Measurements from ENCODE around the gene OCA2. TPM values are rescaled to one million over a fixed set of nuclear protein-coding genes. Genes with fewer than 3 reads are reported as not detected.

Gene OCA2
- polyA plus RNA-seq, 3 donors, result not detected

- no peak overlapping the region for H3K27ac Mint-ChIP-seq
These were observed 6.2 kb upstream of the OCA2 start for GRCh38 chr15:28105224-28105791.

DNA sequence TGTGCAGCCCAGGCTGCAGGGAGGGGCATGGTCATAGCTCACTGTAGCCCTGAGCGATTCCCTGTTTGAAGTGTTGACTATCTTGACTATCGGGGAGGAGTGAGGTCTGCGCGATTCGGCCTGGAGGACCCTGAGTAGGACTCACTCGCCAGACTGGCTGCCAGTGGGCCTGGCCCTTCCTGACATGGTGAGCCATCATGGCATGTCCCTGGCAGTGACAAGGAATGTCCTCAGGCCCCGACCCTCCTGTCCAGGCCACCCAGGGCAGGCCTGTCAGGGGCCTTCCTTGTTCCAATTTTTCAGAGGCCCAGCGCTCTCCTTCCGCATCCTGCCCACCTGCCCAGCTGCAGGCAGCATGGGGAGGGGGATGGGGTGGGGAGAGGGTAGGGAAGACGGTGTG, 5.2 kb upstream of the OCA2 start:
- no peak for DNase-seq
- Mint-ChIP-seq H3K4me3 (peak overlapping the region in 1 of 2 donors; percentile 24), H3K27me3 (ENCODE audit: low read depth in 3 of 3) (peaks cover 50 to 74% (median 57%) of the 10 kb centered on the region in 3 donors), H3K9me3 (peaks cover 3 to 29% (median 13%) of the 10 kb centered on the region in 7 donors), H3K27ac (no peak overlapping the region), H3K4me1 (peaks cover 14% of the 10 kb centered on the region), H3K36me3 (peaks cover 0 to 4% of the 10 kb centered on the region in 2 donors)
- H4K20me1 ChIP-seq (ENCODE audit: insufficient read depth, low read length), result no peaks in the 10 kb centered on the region
- no peak overlapping the region for H3K4me3 ChIP-seq (replicated peaks in 1 of 3; ENCODE audit: low read depth in 2 of 3, low read length in 3 of 3)
- peaks cover 0 to 17% of the 10 kb centered on the region in 2 donors for H3K4me1 ChIP-seq (ENCODE audit: control insufficient read depth in 1 of 2, insufficient read depth in 2 of 2, low read length in 2 of 2)
- H3K36me3 ChIP-seq (replicated peaks in 1 of 2; ENCODE audit: control insufficient read depth in 1 of 2, insufficient read depth in 2 of 2, low read length in 2 of 2), result no peaks in the 10 kb centered on the region
- TF ChIP-seq, protein P1, sequence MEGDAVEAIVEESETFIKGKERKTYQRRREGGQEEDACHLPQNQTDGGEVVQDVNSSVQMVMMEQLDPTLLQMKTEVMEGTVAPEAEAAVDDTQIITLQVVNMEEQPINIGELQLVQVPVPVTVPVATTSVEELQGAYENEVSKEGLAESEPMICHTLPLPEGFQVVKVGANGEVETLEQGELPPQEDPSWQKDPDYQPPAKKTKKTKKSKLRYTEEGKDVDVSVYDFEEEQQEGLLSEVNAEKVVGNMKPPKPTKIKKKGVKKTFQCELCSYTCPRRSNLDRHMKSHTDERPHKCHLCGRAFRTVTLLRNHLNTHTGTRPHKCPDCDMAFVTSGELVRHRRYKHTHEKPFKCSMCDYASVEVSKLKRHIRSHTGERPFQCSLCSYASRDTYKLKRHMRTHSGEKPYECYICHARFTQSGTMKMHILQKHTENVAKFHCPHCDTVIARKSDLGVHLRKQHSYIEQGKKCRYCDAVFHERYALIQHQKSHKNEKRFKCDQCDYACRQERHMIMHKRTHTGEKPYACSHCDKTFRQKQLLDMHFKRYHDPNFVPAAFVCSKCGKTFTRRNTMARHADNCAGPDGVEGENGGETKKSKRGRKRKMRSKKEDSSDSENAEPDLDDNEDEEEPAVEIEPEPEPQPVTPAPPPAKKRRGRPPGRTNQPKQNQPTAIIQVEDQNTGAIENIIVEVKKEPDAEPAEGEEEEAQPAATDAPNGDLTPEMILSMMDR (IDR thresholded peaks at IDR 0.05), result no peak
- no peak overlapping the region for H2AFZ ChIP-seq (ENCODE audit: insufficient read depth, low read depth, low read length, poor library complexity, severe bottlenecking)
- H3K4me2 ChIP-seq (replicated peaks; ENCODE audit: extremely low read depth, low read length, poor library complexity, severe bottlenecking), result no peak overlapping the region
- H3K9me3 ChIP-seq (replicated peaks in 1 of 2; ENCODE audit: control insufficient read depth in 1 of 2, insufficient read depth in 1 of 2, low read length in 2 of 2), result peaks cover 9 to 25% of the 10 kb centered on the region in 2 donors
- H3K9ac ChIP-seq (ENCODE audit: insufficient read depth, low read length, poor library complexity, severe bottlenecking), result no peak overlapping the region
- intact Hi-C loops (cut with micrococcal nuclease), result no loop called here
- H3K27me3 ChIP-seq (ENCODE audit: control insufficient read depth in 2 of 2, insufficient read depth in 2 of 2, low read length in 2 of 2), result peaks cover 17 to 62% of the 10 kb centered on the region in 2 donors
- H3K27ac ChIP-seq (ENCODE audit: low read depth in 1 of 2, low read length in 2 of 2), result no peak overlapping the region
- no peaks in the 10 kb centered on the region for H3K79me2 ChIP-seq (ENCODE audit: insufficient read depth, low read length)
- WGBS (ENCODE audit: insufficient coverage), result 94% methylated on average over 10 of the region's 10 CpGs

More at GRCh38 chr15:28105224-28105791, 6.2 kb upstream of the OCA2 start:
- Mint-ChIP-seq H3K9me3 (peaks cover 3 to 28% (median 11%) of the 10 kb centered on the region in 7 donors), H3K4me3 (peak overlapping the region in 1 of 2 donors; percentile 72), H3K27me3 (ENCODE audit: low read depth in 3 of 3) (peaks cover 43 to 66% (median 52%) of the 10 kb centered on the region in 3 donors), H3K4me1 (peaks cover 8% of the 10 kb centered on the region), H3K36me3 (no peaks in the 10 kb centered on the region)
- no peaks in the 10 kb centered on the region for H3K36me3 ChIP-seq (replicated peaks in 1 of 2; ENCODE audit: control insufficient read depth in 1 of 2, insufficient read depth in 2 of 2, low read length in 2 of 2)
- no peak for DNase-seq
- H3K27me3 ChIP-seq (ENCODE audit: control insufficient read depth in 2 of 2, insufficient read depth in 2 of 2, low read length in 2 of 2), result peaks cover 8 to 52% of the 10 kb centered on the region in 2 donors
- peaks cover 0 to 13% of the 10 kb centered on the region in 2 donors for H3K4me1 ChIP-seq (ENCODE audit: control insufficient read depth in 1 of 2, insufficient read depth in 2 of 2, low read length in 2 of 2)
- no peak overlapping the region for H3K9ac ChIP-seq (ENCODE audit: insufficient read depth, low read length, poor library complexity, severe bottlenecking)
- no peak overlapping the region for H3K27ac ChIP-seq (ENCODE audit: low read depth in 1 of 2, low read length in 2 of 2)
- TF ChIP-seq, protein P1 (IDR thresholded peaks at IDR 0.05), result no peak
- intact Hi-C loops (cut with micrococcal nuclease), result no loop called here
- peaks cover 9 to 17% of the 10 kb centered on the region in 2 donors for H3K9me3 ChIP-seq (replicated peaks in 1 of 2; ENCODE audit: control insufficient read depth in 1 of 2, insufficient read depth in 1 of 2, low read length in 2 of 2)
- H3K4me2 ChIP-seq (replicated peaks; ENCODE audit: extremely low read depth, low read length, poor library complexity, severe bottlenecking), result no peak overlapping the region
- over 99% methylated on average over 9 of the region's 9 CpGs for WGBS (ENCODE audit: insufficient coverage)
- H3K4me3 ChIP-seq (replicated peaks in 1 of 3; ENCODE audit: low read depth in 2 of 3, low read length in 3 of 3), result no peak overlapping the region
- H2AFZ ChIP-seq (ENCODE audit: insufficient read depth, low read depth, low read length, poor library complexity, severe bottlenecking), result no peak overlapping the region
- H3K79me2 ChIP-seq (ENCODE audit: insufficient read depth, low read length), result no peaks in the 10 kb centered on the region
- no peaks in the 10 kb centered on the region for H4K20me1 ChIP-seq (ENCODE audit: insufficient read depth, low read length)
